DND-41 (cell line): ENCODE results near the gene VPS4A.

Experiments used
- ATAC-seq: fragments of 200-7000 bp; cut with Tn5 transposase; 3 replicates; pipeline ENCODE4 v1.9.1; 2021; ENCODE audit warnings: low read depth; ENCODE audit not compliant: insufficient read depth
- DNase-seq: peaks from one replicate; pipeline ENCODE4 v3.0.0-alpha.2; 2020
- H2AFZ ChIP-seq: 2 replicates; pipeline ENCODE4 v1.6.0; 2012; ENCODE audit warnings: low read depth, low read length
- H3K27ac ChIP-seq: 2 replicates; pipeline ENCODE4 v1.5.1; 2012; ENCODE audit warnings: low read length, inconsistent platforms
- H3K27me3 ChIP-seq: fragments of 200-600 bp; sonication (generic); 2 replicates; pipeline ENCODE4 v1.6.0; 2012; ENCODE audit warnings: low read length, mild to moderate bottlenecking, inconsistent platforms; ENCODE audit not compliant: insufficient read depth, poor library complexity
- H3K36me3 ChIP-seq: 2 replicates; pipeline ENCODE4 v1.5.1; 2012; ENCODE audit warnings: low read length, inconsistent platforms; ENCODE audit not compliant: insufficient read depth
- H3K4me1 ChIP-seq: 2 replicates; pipeline ENCODE4 v1.5.1; 2012; ENCODE audit warnings: mild to moderate bottlenecking, low read length; ENCODE audit not compliant: insufficient read depth
- H3K4me2 ChIP-seq: 2 replicates; pipeline ENCODE4 v1.6.0; 2012; ENCODE audit warnings: mild to moderate bottlenecking, moderate library complexity, low read length, inconsistent platforms; ENCODE audit not compliant: insufficient read depth
- H3K4me3 ChIP-seq, 2 experiments: fragments of 200-600 bp in 1 of 2; shearing (Covaris generic) in 1 of 2; 2 replicates each; pipeline ENCODE4 v1.5.1; 2012 to 2016; ENCODE audit warnings: inconsistent platforms in 2 of 2, low read length in 2 of 2, mild to moderate bottlenecking in 2 of 2, low read depth in 1 of 2, moderate library complexity in 1 of 2
- H3K79me2 ChIP-seq: 2 replicates; pipeline ENCODE4 v1.6.0; 2012; ENCODE audit warnings: low read length, inconsistent platforms; ENCODE audit not compliant: insufficient read depth
- H3K9ac ChIP-seq: 2 replicates; pipeline ENCODE4 v1.6.0; 2012; ENCODE audit warnings: low read depth, mild to moderate bottlenecking, inconsistent platforms, low read length, moderate library complexity
- H3K9me3 ChIP-seq: 2 replicates; pipeline ENCODE4 v1.5.1; 2012; ENCODE audit warnings: low read length, moderate library complexity, mild to moderate bottlenecking, inconsistent platforms; ENCODE audit not compliant: insufficient read depth, severe bottlenecking
- H4K20me1 ChIP-seq: 2 replicates; pipeline ENCODE4 v1.6.0; 2012; ENCODE audit warnings: low read length; ENCODE audit not compliant: insufficient read depth
- EZH2 ChIP-seq: IDR thresholded peaks from 3 replicates; pipeline ENCODE4 v1.6.1; 2012; ENCODE audit warnings: borderline replicate concordance, low read depth, mild to moderate bottlenecking, moderate library complexity, low read length, inconsistent platforms; ENCODE audit not compliant: severe bottlenecking
- TF ChIP-seq, protein P1 (sequence below): IDR thresholded peaks from 2 replicates; pipeline ENCODE4 v1.5.1; 2012; ENCODE audit warnings: borderline replicate concordance, low read length, moderate library complexity, mild to moderate bottlenecking; ENCODE audit not compliant: poor library complexity, severe bottlenecking; ENCODE audit errors: extremely low read depth

VPS4A gene

DNA sequence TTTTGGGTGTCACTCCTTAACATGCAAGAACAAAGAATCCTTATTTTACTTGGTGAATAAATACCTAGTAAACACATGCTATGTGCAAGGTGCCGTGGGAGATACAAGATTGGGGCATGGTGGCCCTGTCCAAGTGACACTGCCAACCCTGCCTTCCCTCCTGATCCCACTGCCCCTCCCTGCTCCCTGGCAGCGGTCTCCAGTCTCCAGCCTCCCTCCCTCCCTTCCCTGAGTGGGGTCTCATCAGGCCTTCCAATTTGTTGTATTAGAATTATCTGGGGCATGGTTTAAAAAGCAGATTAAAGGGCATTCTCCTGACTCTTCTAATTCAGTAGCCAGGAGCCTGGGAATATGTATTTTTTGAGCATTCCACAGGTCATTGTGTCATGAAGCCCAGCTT lies 52.9 kb downstream of the VPS4A start:
- Histone ChIP-seq H3K27ac (no peak overlapping the region), H2AFZ (no peak overlapping the region)
- no peak for ATAC-seq

DNA sequence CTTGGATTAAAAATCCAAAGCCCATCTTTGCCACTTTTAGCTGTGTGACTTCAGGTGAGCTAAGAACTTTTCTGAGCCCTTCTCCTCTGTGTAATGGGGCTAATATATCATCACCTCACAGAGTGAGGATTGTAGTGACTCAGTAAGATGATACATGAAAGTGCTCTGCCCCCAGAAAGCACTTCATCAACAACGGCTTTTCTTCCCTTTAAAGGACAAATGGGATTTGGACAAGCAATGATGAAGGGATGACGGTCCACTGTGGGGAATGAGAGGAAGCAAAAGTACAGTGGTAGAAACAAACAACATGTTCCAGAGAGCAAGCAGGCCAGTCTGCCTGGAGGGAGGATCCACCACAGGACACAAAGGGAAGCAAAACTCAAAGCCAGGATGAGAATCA lies 54.8 kb downstream of the VPS4A start:
- Histone ChIP-seq H3K9me3 (no peaks in the 10 kb centered on the region), H2AFZ (no peak overlapping the region), H3K4me1 (no peaks in the 10 kb centered on the region), H4K20me1 (peaks cover 22% of the 10 kb centered on the region; the same call in 1 of the 2 replicates), H3K27me3 (no peaks in the 10 kb centered on the region), H3K4me2 (no peak overlapping the region), H3K27ac (no peak overlapping the region), H3K9ac (no peak overlapping the region), H3K36me3 (peaks cover 89% of the 10 kb centered on the region), H3K4me3 (no peak overlapping the region), H3K79me2 (peaks cover 4% of the 10 kb centered on the region; the same call in 1 of the 2 replicates)
- ATAC-seq, result no peak
- DNase-seq, result no peak
- no peak for TF ChIP-seq EZH2
- TF ChIP-seq, protein P1, sequence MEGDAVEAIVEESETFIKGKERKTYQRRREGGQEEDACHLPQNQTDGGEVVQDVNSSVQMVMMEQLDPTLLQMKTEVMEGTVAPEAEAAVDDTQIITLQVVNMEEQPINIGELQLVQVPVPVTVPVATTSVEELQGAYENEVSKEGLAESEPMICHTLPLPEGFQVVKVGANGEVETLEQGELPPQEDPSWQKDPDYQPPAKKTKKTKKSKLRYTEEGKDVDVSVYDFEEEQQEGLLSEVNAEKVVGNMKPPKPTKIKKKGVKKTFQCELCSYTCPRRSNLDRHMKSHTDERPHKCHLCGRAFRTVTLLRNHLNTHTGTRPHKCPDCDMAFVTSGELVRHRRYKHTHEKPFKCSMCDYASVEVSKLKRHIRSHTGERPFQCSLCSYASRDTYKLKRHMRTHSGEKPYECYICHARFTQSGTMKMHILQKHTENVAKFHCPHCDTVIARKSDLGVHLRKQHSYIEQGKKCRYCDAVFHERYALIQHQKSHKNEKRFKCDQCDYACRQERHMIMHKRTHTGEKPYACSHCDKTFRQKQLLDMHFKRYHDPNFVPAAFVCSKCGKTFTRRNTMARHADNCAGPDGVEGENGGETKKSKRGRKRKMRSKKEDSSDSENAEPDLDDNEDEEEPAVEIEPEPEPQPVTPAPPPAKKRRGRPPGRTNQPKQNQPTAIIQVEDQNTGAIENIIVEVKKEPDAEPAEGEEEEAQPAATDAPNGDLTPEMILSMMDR, result no peak

More for the DNA sequence above, 52.9 kb downstream of the VPS4A start:
- peaks cover 22% of the 10 kb centered on the region; the same call in 1 of the 2 replicates for H4K20me1 ChIP-seq
- no peaks in the 10 kb centered on the region; the same call in 1 of the 2 replicates for H3K79me2 ChIP-seq
- no peak overlapping the region for H3K9ac ChIP-seq
- no peak overlapping the region for H3K4me3 ChIP-seq
- H3K4me1 ChIP-seq, result no peaks in the 10 kb centered on the region
- no peaks in the 10 kb centered on the region for H3K9me3 ChIP-seq
- no peak overlapping the region for H3K4me2 ChIP-seq
- no peaks in the 10 kb centered on the region for H3K27me3 ChIP-seq
- no peak for DNase-seq
- TF ChIP-seq, protein P1, result no peak
- no peak for TF ChIP-seq EZH2
- peaks cover 82% of the 10 kb centered on the region for H3K36me3 ChIP-seq

DNA sequence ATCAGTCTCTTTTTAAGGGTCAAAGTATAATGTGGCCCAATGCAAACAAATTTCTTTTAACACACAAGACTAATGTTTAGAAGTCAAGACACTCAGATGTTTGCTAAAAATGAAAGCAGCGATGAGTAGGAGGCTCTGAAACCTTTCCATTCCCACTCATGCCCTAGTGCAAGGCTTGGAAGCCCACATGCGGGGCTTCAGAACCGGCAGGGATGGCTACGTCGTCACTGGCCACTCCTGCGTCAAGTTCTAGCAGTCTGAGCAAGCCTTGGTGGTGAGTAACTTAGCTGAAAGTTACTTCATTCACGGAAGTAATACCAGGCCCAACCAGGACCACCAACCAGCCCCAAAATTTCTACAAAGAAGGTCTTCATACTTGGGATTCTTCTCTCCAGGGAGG lies 55.3 kb downstream of the VPS4A start:
- no peak overlapping the region for H3K27ac ChIP-seq
- H3K4me1 ChIP-seq, result no peaks in the 10 kb centered on the region
- no peak overlapping the region for H3K9ac ChIP-seq
- no peak for ATAC-seq
- peaks cover 22% of the 10 kb centered on the region; the same call in 1 of the 2 replicates for H4K20me1 ChIP-seq
- no peaks in the 10 kb centered on the region for H3K27me3 ChIP-seq
- no peak overlapping the region for H2AFZ ChIP-seq
- peaks cover 89% of the 10 kb centered on the region for H3K36me3 ChIP-seq
- H3K9me3 ChIP-seq, result no peaks in the 10 kb centered on the region
- no peak overlapping the region for H3K4me3 ChIP-seq
- H3K79me2 ChIP-seq, result peaks cover 4% of the 10 kb centered on the region; the same call in 1 of the 2 replicates
- no peak for TF ChIP-seq EZH2
- TF ChIP-seq, protein P1, result no peak
- DNase-seq, result no peak
- H3K4me2 ChIP-seq, result no peak overlapping the region

DNA sequence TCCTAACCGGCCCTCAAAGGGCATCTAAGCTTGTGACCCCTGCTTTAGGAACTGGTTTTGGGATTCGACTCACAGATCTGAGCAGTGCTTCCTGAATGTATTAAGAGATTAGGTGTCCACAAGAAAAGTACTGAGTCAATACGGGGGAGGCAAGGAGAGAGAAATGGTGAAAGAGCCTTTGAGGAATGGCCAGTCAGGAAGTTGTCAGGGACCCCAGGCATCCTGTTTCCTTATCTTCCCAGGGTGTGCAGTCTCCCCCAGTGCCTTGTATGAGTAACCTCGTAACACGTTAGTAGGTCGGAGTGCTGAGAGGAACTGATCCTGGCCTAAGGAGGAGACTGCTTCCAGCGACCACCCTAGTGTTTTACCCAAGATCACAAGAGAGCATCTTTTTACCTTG lies 56.8 kb downstream of the VPS4A start:
- Histone ChIP-seq H3K9ac (no peak overlapping the region), H3K4me3 (no peak overlapping the region), H3K27ac (no peak overlapping the region), H2AFZ (no peak overlapping the region), H4K20me1 (peaks cover 22% of the 10 kb centered on the region; the same call in 1 of the 2 replicates), H3K79me2 (peaks cover 8% of the 10 kb centered on the region; the same call in 1 of the 2 replicates), H3K36me3 (peaks cover 96% of the 10 kb centered on the region), H3K4me1 (no peaks in the 10 kb centered on the region), H3K4me2 (no peak overlapping the region), H3K27me3 (no peaks in the 10 kb centered on the region), H3K9me3 (no peaks in the 10 kb centered on the region)
- ATAC-seq, result no peak
- no peak for DNase-seq
- TF ChIP-seq, protein P1, result no peak
- no peak for TF ChIP-seq EZH2
